ENCODE data around the gene ADGB. TPM values are rescaled to one million over a fixed set of nuclear protein-coding genes. Genes with fewer than 3 reads are reported as not detected.

The ADGB gene
- total RNA-seq, 1 experiment from 2014 or later, result not detected

DNA sequence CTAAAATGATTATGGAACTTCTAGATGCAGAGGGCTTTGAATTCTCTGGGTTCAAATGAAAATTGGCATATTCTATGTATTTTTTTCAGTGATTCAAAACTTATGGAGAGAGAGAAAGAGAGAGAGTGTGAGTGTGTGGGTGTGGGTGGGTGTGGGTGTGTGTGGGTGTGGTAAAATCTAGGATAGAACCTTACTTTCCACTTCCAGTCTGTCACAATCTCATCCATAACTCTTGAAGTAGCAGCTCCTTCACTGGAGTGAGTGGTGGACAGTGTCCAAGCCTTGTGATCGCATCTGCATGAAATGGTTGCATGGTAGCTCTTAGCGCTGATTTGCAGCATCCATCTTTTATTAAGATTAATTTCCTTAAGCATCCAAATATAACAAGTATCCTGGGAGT lies 37.7 kb downstream of the ADGB start:
- Histone ChIP-seq H4K20me1 (ENCODE audit: low read length) (no peaks in the 10 kb centered on the region), H3F3A (ENCODE audit: low read length, unreplicated experiment) (no peaks in the 10 kb centered on the region), H3K79me2 (ENCODE audit: low read length) (no peaks in the 10 kb centered on the region), H3K4me1 (ENCODE audit: insufficient read depth, low read length) (no peaks in the 10 kb centered on the region), H3K27me3 (ENCODE audit: low read length) (peaks cover 7% of the 10 kb centered on the region; the same call in 1 of the 2 replicates), H3K9me2 (replicated peaks; ENCODE audit: low read length) (no peaks in the 10 kb centered on the region), H3K36me3 (ENCODE audit: low read depth, low read length) (no peaks in the 10 kb centered on the region), H3K4me3 (ENCODE audit: low read length) (no peak overlapping the region), H2AFZ (ENCODE audit: low read length) (no peak overlapping the region), H3K9me3 (ENCODE audit: low read length) (no peaks in the 10 kb centered on the region), H3K9ac (ENCODE audit: low read length) (no peak overlapping the region), H3K27ac (ENCODE audit: low read length) (no peak overlapping the region), H3K4me2 (ENCODE audit: low read length) (no peak overlapping the region)
- POLR2A ChIA-PET (ENCODE audit: unreplicated experiment), result no interaction called here
- TF ChIP-seq EZH2 (IDR thresholded peaks at IDR 0.05; ENCODE audit: low read length, unreplicated experiment) (no peak), EZH2phosphoT487 (IDR thresholded peaks at IDR 0.05; ENCODE audit: borderline replicate concordance, low read length) (no peak)
- TF ChIP-seq, protein P1, sequence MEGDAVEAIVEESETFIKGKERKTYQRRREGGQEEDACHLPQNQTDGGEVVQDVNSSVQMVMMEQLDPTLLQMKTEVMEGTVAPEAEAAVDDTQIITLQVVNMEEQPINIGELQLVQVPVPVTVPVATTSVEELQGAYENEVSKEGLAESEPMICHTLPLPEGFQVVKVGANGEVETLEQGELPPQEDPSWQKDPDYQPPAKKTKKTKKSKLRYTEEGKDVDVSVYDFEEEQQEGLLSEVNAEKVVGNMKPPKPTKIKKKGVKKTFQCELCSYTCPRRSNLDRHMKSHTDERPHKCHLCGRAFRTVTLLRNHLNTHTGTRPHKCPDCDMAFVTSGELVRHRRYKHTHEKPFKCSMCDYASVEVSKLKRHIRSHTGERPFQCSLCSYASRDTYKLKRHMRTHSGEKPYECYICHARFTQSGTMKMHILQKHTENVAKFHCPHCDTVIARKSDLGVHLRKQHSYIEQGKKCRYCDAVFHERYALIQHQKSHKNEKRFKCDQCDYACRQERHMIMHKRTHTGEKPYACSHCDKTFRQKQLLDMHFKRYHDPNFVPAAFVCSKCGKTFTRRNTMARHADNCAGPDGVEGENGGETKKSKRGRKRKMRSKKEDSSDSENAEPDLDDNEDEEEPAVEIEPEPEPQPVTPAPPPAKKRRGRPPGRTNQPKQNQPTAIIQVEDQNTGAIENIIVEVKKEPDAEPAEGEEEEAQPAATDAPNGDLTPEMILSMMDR (conservative IDR thresholded peaks at IDR 0.05; ENCODE audit: low read depth, low read length), result no peak
- ATAC-seq (no peak), DNase-seq (no peak)
- BruUV-seq (replicated peaks), result no TSS peak
- CTCF ChIA-PET, result no interaction called here
- intact Hi-C loops (cut with micrococcal nuclease), result no loop called here

DNA sequence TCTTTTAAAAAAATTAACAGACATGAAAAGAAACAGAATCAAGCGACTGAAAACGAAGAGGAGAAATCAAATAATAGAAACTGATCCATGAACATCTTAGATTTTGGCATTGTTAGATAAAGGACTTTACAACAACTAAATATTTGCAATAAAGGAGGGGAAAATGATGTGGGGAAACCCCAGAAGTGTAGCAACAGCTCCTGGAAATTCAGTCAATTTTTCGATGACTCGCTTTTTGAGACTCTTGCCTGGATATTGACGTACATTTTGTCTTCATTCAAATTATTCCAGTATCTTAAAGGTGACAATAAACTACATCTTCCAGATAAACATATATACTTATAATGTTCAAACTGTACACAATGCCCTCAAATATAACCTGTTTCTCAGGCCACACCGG lies 44.1 kb downstream of the ADGB start:
- intact Hi-C loops (cut with micrococcal nuclease), result no loop called here
- Histone ChIP-seq H3K9me2 (replicated peaks; ENCODE audit: low read length) (no peaks in the 10 kb centered on the region), H3K4me3 (ENCODE audit: low read length) (no peak overlapping the region), H3K9ac (ENCODE audit: low read length) (no peak overlapping the region), H3K27ac (ENCODE audit: low read length) (no peak overlapping the region), H2AFZ (ENCODE audit: low read length) (no peak overlapping the region), H3K27me3 (ENCODE audit: low read length) (peaks cover 5% of the 10 kb centered on the region; the same call in 1 of the 2 replicates), H3F3A (ENCODE audit: low read length, unreplicated experiment) (no peaks in the 10 kb centered on the region), H3K4me2 (ENCODE audit: low read length) (no peak overlapping the region), H3K4me1 (ENCODE audit: insufficient read depth, low read length) (no peaks in the 10 kb centered on the region), H4K20me1 (ENCODE audit: low read length) (no peaks in the 10 kb centered on the region), H3K9me3 (ENCODE audit: low read length) (no peaks in the 10 kb centered on the region), H3K36me3 (ENCODE audit: low read depth, low read length) (no peaks in the 10 kb centered on the region), H3K79me2 (ENCODE audit: low read length) (no peaks in the 10 kb centered on the region)
- BruUV-seq (replicated peaks), result no TSS peak
- ChIA-PET CTCF (no interaction called here), POLR2A (ENCODE audit: unreplicated experiment) (no interaction called here)
- DNase-seq (no peak), ATAC-seq (no peak)
- TF ChIP-seq EZH2 (IDR thresholded peaks at IDR 0.05; ENCODE audit: low read length, unreplicated experiment), result no peak
- TF ChIP-seq, protein P1 (conservative IDR thresholded peaks at IDR 0.05; ENCODE audit: low read depth, low read length), result no peak
- no peak for TF ChIP-seq EZH2phosphoT487 (IDR thresholded peaks at IDR 0.05; ENCODE audit: borderline replicate concordance, low read length)

DNA sequence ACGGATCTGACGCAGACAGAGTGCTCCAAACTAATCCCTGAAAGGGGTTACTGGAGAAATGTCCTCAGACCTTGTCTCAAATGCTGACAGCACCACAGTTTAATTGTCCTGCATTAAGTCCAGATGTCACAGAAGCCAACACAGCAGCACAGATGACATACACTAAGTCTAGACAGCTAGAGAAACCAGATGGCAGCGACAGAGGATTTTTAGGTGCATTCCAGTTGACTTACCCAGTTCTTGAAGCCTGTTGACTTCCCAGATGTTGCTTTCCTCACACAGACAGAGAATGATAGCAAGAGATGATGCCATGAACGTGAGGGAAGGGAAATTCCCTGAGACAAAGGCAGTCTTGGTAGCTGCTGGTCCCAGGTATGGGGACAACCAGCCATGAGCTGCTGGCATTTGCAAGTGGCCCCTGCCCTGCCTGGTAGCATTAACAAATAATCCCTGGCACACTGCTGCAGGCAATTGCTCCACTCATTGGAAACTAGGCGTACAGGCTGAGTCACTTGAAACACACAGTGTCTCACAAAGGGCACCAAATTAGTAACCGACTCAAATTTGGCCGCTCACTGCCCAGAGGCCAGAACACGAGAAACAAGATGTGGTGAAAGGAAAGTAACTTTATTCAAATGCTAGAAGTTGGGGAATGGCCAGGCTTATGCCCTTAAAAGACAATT lies 52.2 kb downstream of the ADGB start:
- no peaks in the 10 kb centered on the region for H3K36me3 ChIP-seq (ENCODE audit: low read depth, low read length)
- intact Hi-C loops (cut with micrococcal nuclease), result no loop called here
- TF ChIP-seq EZH2 (IDR thresholded peaks at IDR 0.05; ENCODE audit: low read length, unreplicated experiment) (no peak), EZH2phosphoT487 (IDR thresholded peaks at IDR 0.05; ENCODE audit: borderline replicate concordance, low read length) (no peak)
- TF ChIP-seq, protein P1 (conservative IDR thresholded peaks at IDR 0.05; ENCODE audit: low read depth, low read length), result no peak
- no TSS peak for BruUV-seq (replicated peaks)
- ChIA-PET POLR2A (ENCODE audit: unreplicated experiment) (no interaction called here), CTCF (no interaction called here)
- H3K9ac ChIP-seq (ENCODE audit: low read length), result no peak overlapping the region
- no peak overlapping the region for H3K4me2 ChIP-seq (ENCODE audit: low read length)
- H3F3A ChIP-seq (ENCODE audit: low read length, unreplicated experiment), result no peaks in the 10 kb centered on the region
- H3K79me2 ChIP-seq (ENCODE audit: low read length), result no peaks in the 10 kb centered on the region
- ATAC-seq (no peak), DNase-seq (peak; percentile 37)
- H3K4me3 ChIP-seq (ENCODE audit: low read length), result no peak overlapping the region
- no peaks in the 10 kb centered on the region for H3K9me3 ChIP-seq (ENCODE audit: low read length)
- no peaks in the 10 kb centered on the region for H3K27me3 ChIP-seq (ENCODE audit: low read length)
- no peak overlapping the region for H2AFZ ChIP-seq (ENCODE audit: low read length)
- no peaks in the 10 kb centered on the region for H4K20me1 ChIP-seq (ENCODE audit: low read length)
- H3K4me1 ChIP-seq (ENCODE audit: insufficient read depth, low read length), result no peaks in the 10 kb centered on the region
- H3K27ac ChIP-seq (ENCODE audit: low read length), result no peak overlapping the region
- no peaks in the 10 kb centered on the region for H3K9me2 ChIP-seq (replicated peaks; ENCODE audit: low read length)
